T1000 (cell line): ENCODE results near the gene HYAL1.

Source experiments
- DNase-seq: peaks from one replicate; lab custom pipeline; 2025; ENCODE audit warnings: mixed read lengths; lab: John Stamatoyannopoulos, UW

HYAL1 gene, protein sequence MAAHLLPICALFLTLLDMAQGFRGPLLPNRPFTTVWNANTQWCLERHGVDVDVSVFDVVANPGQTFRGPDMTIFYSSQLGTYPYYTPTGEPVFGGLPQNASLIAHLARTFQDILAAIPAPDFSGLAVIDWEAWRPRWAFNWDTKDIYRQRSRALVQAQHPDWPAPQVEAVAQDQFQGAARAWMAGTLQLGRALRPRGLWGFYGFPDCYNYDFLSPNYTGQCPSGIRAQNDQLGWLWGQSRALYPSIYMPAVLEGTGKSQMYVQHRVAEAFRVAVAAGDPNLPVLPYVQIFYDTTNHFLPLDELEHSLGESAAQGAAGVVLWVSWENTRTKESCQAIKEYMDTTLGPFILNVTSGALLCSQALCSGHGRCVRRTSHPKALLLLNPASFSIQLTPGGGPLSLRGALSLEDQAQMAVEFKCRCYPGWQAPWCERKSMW

DNA sequence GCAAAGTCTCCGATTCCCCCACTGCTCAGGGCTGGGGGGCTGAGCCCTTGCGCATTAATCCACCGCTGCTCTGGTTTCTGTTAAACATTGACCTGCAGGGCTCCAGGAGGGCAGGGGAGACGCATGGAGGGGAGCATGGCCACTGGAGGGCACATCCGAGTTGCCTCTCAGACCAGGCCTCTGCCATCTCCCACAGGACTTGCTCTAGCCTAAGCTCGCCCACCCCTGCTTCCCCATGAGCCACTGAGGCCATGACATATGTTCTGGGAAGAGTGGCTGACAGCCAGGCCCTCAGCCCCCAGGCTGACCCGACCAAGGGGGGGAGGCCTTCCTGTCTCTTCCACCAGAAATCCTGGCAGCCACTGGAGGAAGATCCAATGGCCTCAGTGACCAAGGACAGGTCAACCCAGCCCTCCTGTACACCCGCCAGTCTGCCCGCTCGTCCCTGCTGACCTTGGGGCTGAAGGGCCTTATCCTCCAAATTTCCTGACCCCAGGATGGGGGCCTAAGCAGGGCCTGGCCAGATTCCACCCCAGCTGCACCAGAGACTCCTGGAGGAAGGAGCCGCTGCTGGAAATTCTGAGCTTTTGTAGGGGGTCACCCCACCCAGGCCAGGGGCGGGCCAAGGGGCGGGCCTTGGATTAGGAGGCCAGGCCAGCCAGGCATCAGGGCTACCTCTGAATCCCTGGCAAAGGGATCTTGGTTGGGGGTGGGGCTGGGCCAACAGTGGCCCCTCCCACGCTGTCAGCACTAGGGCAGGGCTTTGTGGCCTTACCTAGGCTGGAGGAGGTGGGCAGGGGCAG, at the start of gene HYAL1:
HYAL1 (minus strand) TSS at position 562 of the 803 bp plus-strand sequence. CDS start 618 bp downstream, outside the sequence.
- no peak for DNase-seq

DNA sequence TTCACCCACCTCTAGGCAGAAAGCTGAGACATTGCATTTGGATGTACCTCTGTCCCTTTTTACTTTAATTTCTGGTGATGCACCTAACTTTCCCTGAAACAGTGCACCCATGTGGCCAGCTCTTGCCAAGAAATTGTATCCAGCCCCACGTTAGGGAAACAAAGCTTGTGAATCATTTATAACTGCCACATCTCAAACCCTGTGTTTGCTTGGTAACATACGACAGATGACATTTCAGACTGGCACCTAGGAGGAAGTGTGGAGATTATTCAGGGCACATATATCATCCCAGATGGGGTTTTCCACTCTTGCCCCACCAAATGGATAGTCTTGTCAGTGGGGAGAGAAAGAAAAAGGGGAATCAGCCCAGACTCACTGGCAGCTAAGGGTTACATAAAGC, 49.4 kb upstream of the HYAL1 start:
- DNase-seq: no peak

- DNase-seq: no peak
These were observed 47.9 kb upstream of the HYAL1 start for GRCh38 chr3:50351323-50351697.

GRCh38 chr3:50350527-50351322, 47.4 kb upstream of the HYAL1 start, which contains the start of the genes CYB561D2 and NPRL2:
CYB561D2 (plus strand) TSS chr3:50350862; CDS start chr3:50351434, 572 bp downstream.
NPRL2 (minus strand) TSS chr3:50350775; CDS start chr3:50350652, 123 bp downstream.
- peak; percentile 94 for DNase-seq

DNA sequence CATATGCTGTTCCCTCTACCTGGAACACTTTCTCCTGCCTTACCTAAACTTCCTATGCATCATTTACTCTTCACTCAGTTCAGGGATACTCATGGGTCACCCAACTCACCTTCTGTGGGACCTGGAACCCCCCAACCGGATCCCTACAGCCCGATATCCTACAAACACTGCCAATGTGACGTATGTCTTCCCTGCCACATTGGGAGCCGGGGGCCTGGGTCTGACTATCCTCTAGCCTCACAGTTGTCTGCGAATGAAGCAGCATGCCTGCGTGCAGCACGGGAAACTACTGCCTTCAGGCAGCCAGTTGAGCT, 46.8 kb upstream of the HYAL1 start:
- DNase-seq: no peak

- peak; percentile 72 for DNase-seq
These were observed 43.9 kb upstream of the HYAL1 start for GRCh38 chr3:50347187-50347813.

DNA sequence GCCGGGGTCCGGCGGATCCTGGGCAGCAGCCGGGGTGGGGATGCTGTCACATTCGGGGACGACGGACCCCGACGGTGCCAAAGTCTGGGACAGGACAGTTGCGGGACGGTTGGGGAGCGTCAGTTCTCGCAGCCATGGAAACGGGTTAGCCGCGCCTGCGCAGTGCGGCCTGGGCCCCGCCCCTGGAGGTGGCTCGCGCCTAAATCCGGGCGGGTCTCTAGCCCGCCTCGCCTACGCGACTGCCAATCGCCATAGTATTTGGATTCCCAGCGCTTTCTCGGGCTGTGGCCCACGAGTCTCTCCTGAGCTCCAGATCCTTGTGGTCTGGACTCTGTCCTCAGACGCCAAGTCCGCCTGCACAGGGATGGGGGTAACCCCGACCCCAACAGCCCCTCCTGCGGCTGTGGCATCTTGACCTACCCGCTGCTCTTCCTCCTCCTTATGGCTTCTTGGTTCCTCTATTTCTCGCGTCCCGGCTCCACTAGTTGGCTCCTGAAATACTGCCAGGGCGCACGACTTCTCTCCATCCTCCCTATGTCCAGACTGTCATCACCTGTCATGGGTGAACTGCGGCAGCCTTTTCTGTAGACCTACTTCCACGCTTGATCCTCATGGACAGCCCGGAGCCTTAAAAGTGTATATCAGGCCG, 42.3 kb upstream of the HYAL1 start, which contains the start of gene ZMYND10:
ZMYND10 (minus strand) TSS at position 147 of the 649 bp plus-strand sequence. CDS start 153 bp downstream, outside the sequence.
- peak; percentile 70 for DNase-seq

GRCh38 chr3:50345008-50345407, 41.6 kb upstream of the HYAL1 start:
- no peak for DNase-seq

- no peak for DNase-seq
These were observed 39.6 kb upstream of the HYAL1 start for GRCh38 chr3:50342813-50343633.

GRCh38 chr3:50341996-50342650, 38.7 kb upstream of the HYAL1 start:
- no peak for DNase-seq

GRCh38 chr3:50341537-50341936, 38.2 kb upstream of the HYAL1 start:
- DNase-seq: no peak

GRCh38 chr3:50340448-50341329, 37.3 kb upstream of the HYAL1 start, which contains the start of gene RASSF1:
RASSF1 (minus strand) TSS chr3:50340836; CDS start chr3:50340805, 31 bp downstream.
- no peak for DNase-seq

DNA sequence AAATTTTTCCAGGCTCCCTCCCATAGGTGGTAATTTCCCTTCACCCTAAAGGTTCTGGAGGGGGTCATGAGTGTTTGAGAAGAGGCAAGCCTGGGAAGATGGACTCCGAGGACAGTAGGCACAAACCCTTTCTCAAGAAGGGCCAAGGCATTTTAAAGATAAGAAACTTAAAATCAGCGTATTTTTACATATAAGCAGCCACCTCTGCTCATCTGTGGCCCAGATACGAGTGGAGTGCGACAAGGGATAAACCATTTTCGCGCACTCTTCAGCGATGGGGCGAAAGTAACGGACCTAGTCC, 36.7 kb upstream of the HYAL1 start:
- no peak for DNase-seq

GRCh38 chr3:50339485-50340146, 36.2 kb upstream of the HYAL1 start:
- no peak for DNase-seq

GRCh38 chr3:50338965-50339364, 35.6 kb upstream of the HYAL1 start:
- no peak for DNase-seq

- DNase-seq: peak; percentile 98
These were observed 33.9 kb upstream of the HYAL1 start for GRCh38 chr3:50337175-50337861.

DNA sequence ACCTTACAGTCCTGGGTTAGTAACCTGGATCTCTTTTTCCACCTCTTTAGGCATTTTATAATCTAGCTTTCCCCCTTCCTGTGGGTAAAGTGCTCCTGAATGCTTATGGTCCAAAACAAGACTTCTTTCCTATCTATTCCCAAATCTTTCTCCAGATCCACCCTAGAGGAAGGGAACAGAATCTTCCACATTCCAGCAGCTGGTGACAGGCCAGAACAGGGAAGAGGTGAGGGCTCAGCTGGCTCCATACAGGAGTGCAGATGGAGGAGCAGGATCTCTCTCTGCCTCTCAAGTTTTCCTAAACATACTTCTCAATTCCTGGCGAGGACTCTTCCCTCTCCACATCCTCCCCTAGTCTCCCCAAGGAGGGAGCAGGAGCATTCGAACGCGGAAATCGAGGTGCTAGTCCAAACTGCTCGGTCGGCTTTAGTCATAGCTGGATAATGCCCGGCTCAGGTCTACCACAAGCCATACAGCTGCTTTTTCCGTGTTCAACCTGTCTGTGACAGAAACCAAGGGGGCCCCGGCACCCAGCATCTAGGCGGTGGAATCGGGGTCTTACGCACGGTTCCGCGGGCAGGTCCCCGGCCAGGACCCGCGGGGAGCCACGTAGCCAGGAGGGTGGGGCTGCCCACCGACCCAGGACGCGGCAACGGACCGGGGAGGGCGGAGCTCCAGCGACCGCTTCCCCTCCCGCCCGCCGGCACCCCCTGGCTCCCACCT, 33.2 kb upstream of the HYAL1 start:
- DNase-seq: no peak
